Measurements from ENCODE around the gene STIM1.
A peak's percentile ranks its signal among the peaks of the same experiment; 100 is the strongest.

Gene STIM1

GRCh38 chr11:3947061-3947460 lies 91.6 kb downstream of the STIM1 start:
- ChIA-PET POLR2A (interaction anchor here (0.6 to 0.7 kb wide), 2 partner anchors 63 to 155 kb away, joined by 3 to 6 read pairs; no protein-coding TSS in a partner anchor), CTCF (interaction anchor here (0.8 to 2.1 kb wide), 7 partner anchors 9 to 98 kb away, joined by 3 to 7 read pairs (median 5); no protein-coding TSS in a partner anchor)
- TF ChIP-seq, protein P1, sequence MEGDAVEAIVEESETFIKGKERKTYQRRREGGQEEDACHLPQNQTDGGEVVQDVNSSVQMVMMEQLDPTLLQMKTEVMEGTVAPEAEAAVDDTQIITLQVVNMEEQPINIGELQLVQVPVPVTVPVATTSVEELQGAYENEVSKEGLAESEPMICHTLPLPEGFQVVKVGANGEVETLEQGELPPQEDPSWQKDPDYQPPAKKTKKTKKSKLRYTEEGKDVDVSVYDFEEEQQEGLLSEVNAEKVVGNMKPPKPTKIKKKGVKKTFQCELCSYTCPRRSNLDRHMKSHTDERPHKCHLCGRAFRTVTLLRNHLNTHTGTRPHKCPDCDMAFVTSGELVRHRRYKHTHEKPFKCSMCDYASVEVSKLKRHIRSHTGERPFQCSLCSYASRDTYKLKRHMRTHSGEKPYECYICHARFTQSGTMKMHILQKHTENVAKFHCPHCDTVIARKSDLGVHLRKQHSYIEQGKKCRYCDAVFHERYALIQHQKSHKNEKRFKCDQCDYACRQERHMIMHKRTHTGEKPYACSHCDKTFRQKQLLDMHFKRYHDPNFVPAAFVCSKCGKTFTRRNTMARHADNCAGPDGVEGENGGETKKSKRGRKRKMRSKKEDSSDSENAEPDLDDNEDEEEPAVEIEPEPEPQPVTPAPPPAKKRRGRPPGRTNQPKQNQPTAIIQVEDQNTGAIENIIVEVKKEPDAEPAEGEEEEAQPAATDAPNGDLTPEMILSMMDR (IDR thresholded peaks at IDR 0.05; ENCODE audit: control extremely low read depth, extremely low read depth, low read depth, missing control alignments) = no peak
- peak; percentile 22 for DNase-seq (ENCODE audit: extremely low spot score)

- TF ChIP-seq, protein P1 (IDR thresholded peaks at IDR 0.05; ENCODE audit: control extremely low read depth, extremely low read depth, low read depth, missing control alignments) = no peak
- ChIA-PET POLR2A (no interaction called here), CTCF (interaction anchor here (1.4 to 1.5 kb wide), 2 partner anchors 94 to 100 kb away, joined by 3 to 7 read pairs; no protein-coding TSS in a partner anchor)
- DNase-seq (ENCODE audit: extremely low spot score) = peak; percentile 34
Observed at GRCh38 chr11:3949125-3949524, 93.7 kb downstream of the STIM1 start.

- ChIA-PET POLR2A (no interaction called here), CTCF (interaction anchor here (1.4 to 3.1 kb wide), 4 partner anchors 9 to 101 kb away, joined by 5 to 11 read pairs (median 8); partner anchors contain the start of gene STIM1)
- DNase-seq (ENCODE audit: extremely low spot score) = no peak
- TF ChIP-seq, protein P1 (IDR thresholded peaks at IDR 0.05; ENCODE audit: control extremely low read depth, extremely low read depth, low read depth, missing control alignments) = no peak
Observed at GRCh38 chr11:3950996-3951660, 95.7 kb downstream of the STIM1 start.

DNA sequence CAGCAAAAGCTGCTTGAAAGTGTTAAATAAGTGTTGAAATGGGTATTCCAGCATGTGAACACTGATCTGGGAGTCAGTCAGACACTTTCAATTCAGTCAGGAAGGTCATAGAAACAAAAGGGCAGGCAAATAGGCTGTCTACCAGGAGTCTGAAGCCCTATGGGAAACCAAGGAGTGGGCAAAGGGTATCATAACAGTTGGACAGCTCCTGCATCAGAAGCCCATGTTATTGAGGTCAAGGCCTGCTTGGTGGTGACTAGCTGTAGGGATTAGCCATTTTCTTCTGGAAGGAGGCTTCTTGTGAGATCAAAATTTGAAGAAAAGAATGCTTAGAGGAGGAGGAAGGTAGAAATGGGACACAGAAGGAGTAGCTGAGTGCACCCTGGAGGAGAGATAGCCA lies 97.3 kb downstream of the STIM1 start:
- POLR2A ChIA-PET = no interaction called here
- TF ChIP-seq, protein P1 (IDR thresholded peaks at IDR 0.05; ENCODE audit: control extremely low read depth, extremely low read depth, low read depth, missing control alignments) = no peak
- CTCF ChIA-PET = interaction anchor here (1.0 to 3.1 kb wide), 4 partner anchors 8 to 104 kb away, joined by 4 to 11 read pairs (median 8); partner anchors contain the start of gene STIM1
- DNase-seq (ENCODE audit: extremely low spot score) = no peak

GRCh38 chr11:3953327-3953726 lies 97.9 kb downstream of the STIM1 start:
- POLR2A ChIA-PET = no interaction called here
- DNase-seq (ENCODE audit: extremely low spot score) = no peak
- CTCF ChIA-PET = interaction anchor here (1.0 to 3.1 kb wide), 5 partner anchors 7 to 99 kb away, joined by 3 to 11 read pairs (median 8); partner anchors contain the start of gene STIM1

GRCh38 chr11:3954448-3955298 lies 99.2 kb downstream of the STIM1 start:
- DNase-seq (ENCODE audit: extremely low spot score) = no peak
- POLR2A ChIA-PET = no interaction called here
- TF ChIP-seq, protein P1 (IDR thresholded peaks at IDR 0.05; ENCODE audit: control extremely low read depth, extremely low read depth, low read depth, missing control alignments) = no peak
- CTCF ChIA-PET = interaction anchor here (1.0 to 2.6 kb wide), 4 partner anchors 12 to 106 kb away, joined by 3 to 8 read pairs (median 3); no protein-coding TSS in a partner anchor

More at GRCh38 chr11:3953327-3953726, 97.9 kb downstream of the STIM1 start:
- TF ChIP-seq, protein P1 (IDR thresholded peaks at IDR 0.05; ENCODE audit: control extremely low read depth, extremely low read depth, low read depth, missing control alignments) = no peak

Data from GM10248 (cell line).